Frontal cortex (tissue), 4 donors: ENCODE results near the gene PCP4L1. TPM values are rescaled to one million over a fixed set of nuclear protein-coding genes. Genes with fewer than 3 reads are reported as not detected.
"Not testable (repeated sequence)": the region's sequence is repeated elsewhere in the genome, so short reads cannot be mapped to it uniquely, and the experiment has no call there.

Experiments used
- DNase-seq, 2 donors: peaks; one replicate each; pipeline ENCODE4 v3.0.0; 2012; ENCODE audit warnings: low spot score in 2 of 2
- FAIRE-seq: peaks from 2 replicates; lab custom pipeline; 2012; peaks lifted over from hg19 to GRCh38; lab: Jason Lieb, UNC
- total RNA-seq: library from RNA; depleted of rRNA; stranded (reverse); fragments of >200 nt; gene quantifications from one replicate; pipeline ENCODE4 v1.2.3, GENCODE V29; 2014
- donor health status: control.
- donor health status: control.
- donor health status: control.

The PCP4L1 gene
- total RNA-seq, 1 donor from 2014 or later: 6.9 TPM

DNA sequence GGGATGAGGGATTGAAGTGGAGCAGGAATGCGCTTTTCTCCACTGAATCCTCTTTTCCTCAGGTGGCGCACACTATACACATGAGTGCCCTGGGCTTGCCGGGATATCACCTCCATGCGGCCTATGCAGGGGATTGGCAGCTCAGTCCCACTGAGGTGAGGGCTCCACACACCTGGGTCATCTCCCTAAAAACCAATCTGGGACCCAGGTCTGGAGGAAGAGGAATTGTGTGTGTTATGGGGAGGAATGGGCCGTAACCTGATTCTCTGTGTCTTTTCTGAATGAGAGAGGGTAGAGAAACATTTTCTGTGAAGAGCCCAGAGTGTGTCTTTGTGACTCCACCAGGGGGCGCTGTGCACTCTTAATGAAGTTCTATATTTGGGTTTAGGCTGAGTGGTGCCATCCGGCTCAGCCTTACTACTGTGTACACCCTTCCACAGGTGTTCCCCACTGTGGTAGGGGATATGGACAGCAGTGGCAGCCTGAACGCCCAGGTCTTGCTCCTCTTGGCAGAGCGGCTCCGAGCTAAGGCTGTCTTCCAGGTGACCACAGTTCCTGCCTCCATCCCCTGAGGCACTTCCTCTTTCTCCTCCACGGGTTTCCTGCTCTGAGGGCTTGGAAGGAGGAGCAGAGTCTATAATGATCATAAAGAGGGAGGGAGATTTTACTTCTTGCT is 31.2 kb upstream of the PCP4L1 start:
- FAIRE-seq (no peak), DNase-seq (peak; percentile 40 to 72)

GRCh38 chr1:161228032-161228431 is 30.5 kb upstream of the PCP4L1 start:
- FAIRE-seq (no peak), DNase-seq (no peak)

DNA sequence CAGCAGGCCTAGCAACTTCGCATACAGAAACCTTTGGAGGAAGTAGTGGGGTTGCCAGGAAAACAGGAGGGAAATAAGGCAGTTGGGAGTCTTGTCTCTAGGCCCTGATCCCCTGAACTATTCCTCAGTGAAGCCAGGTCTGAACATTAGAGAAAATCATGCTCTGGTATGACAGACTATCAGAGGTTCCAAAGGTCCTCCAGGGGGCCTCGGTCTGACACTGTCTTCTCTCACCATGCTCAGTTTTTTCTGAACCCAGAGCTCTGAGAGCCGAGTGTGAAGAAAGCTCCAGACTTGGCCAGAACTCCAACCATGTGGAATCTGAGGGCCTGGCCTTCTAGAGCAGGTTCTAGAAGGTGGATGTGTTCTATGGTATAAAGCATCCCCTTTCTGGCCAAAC is 28.6 kb upstream of the PCP4L1 start:
- DNase-seq (no peak), FAIRE-seq (no peak)

DNA sequence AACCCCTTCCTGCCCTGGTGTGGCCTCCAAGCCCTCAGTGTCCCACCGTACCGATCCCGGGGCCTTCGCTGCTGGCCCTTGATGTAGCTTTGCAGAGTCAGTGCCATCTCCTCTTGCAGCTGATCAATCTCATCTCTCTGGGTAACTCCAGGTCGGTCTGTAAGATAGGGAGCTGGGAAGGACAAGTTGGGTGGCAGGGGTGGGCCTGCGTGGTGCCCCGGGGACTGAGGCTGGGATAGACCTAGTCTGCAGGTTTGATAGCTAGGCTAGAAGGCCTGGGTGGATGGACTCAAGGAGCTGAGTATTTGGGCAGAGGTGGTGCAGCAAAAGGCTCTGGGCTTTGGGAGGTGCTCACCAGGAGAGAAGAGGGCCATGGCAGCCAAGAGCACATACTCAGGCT is 27.8 kb upstream of the PCP4L1 start:
- FAIRE-seq (no peak), DNase-seq (no peak)

DNA sequence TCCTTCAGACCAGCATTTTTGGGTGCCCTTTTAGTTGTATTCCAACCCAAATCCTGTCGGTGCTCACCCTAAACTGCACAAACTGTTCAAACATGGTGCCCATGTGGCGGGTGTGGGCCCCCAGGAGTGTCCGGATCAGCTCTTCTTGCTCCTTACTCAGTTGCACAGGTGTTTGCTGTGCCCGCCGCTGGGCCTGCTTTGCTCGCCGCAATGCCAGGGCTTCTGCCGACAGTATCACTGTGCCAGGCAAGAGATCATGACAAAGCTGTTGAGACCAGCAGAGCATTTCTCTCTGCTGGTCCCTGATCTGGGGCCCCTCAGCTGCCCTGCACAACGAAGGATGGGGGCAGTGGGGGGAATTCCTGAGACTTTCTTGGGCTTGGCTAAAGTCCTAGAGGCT is 25.4 kb upstream of the PCP4L1 start:
- DNase-seq (no peak), FAIRE-seq (no peak)

DNA sequence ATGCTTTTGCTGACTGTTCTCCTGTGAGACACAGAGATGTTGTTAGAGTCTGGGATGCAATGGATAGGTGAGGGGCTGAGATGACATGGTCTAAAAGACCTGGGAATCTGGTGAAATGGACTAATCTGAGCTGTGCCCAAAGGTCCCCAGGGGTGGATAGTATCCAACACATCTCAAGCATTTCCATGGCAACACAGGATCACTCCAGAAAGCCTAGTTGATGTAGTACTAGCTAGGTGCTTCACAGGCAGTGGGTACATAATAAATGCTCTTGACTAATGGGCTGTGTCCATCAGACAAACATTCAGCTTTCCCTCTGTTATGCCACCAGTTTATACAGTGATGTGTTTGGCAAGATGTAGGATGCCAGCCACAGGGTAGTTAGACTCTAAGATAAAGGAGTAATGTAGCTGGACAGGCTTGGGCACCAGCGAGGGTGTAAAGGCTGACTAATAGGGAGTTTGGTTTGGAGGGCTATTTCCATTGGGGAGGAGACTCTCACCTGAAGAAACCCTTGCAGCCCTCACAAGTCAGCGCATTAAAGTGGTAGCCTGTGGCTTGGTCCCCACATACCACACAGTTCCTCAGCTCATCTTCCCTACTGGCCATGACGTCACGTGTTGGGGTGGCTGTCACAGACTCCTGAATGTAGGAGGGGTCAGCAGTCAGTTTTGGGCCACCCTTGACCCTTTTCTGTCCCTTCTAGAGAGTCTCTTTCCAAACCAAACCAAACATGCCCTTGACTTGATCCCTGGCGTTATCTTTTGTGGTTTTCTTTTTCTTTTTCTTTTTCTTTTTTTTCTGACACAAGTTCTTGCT is 22.4 kb upstream of the PCP4L1 start:
- no peak for FAIRE-seq
- DNase-seq: no peak

GRCh38 chr1:161238039-161238473 is 20.5 kb upstream of the PCP4L1 start, which contains the start of gene NR1I3:
TSS of gene NR1I3 (minus strand) at chr1:161238203. CDS start at chr1:161236565, 1,638 bp downstream.
- no peak for FAIRE-seq
- no peak for DNase-seq

- FAIRE-seq (no peak), DNase-seq (no peak)
Observed at GRCh38 chr1:161241682-161242081, 16.9 kb upstream of the PCP4L1 start.

DNA sequence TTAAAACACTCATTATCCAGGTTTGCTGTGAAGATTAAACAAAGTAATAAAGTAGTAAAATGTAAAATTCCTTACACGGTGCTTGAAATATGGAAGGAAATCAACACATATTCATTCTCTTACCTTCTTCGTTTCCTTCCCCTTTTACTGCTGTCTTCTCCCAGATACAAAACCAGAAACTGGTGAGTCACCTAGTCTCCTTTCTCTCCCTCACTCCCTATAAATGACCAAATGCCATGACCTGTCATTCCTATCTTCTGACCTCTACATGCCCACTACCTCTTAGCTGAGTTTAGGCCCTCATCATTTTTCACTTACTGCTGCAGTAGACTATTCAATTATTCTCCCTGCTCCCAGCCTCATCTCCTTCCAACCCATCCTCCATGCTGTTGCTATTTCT is 16.2 kb upstream of the PCP4L1 start:
- no peak for DNase-seq
- no peak for FAIRE-seq

GRCh38 chr1:161244888-161245287 is 13.7 kb upstream of the PCP4L1 start:
- DNase-seq (no peak), FAIRE-seq (no peak)

- not testable (repeated sequence) for FAIRE-seq, DNase-seq
Observed at GRCh38 chr1:161250100-161250499, 8.4 kb upstream of the PCP4L1 start.

- FAIRE-seq (no peak), DNase-seq (no peak)
Observed at GRCh38 chr1:161250829-161251228, 7.7 kb upstream of the PCP4L1 start.

DNA sequence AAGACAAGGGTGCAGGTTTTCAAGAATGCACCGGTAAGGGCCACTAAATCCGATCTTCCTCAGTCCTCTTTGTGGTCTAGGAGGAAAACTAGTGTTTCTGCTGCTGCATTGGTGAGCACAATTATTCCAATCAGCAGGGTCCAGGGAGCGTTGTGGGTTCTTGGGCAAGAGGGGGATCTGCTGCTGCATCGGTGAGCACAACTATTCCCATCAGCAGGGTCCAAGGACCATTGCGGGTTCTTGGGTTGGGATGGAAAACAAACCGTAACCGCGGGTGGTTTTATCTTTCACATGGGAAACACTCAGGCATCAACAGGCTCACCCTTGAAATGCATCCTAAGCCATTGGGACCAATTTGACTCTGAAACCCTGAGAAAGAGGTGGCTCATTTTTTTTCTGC is 7.0 kb upstream of the PCP4L1 start:
- FAIRE-seq: no peak
- DNase-seq: no peak

DNA sequence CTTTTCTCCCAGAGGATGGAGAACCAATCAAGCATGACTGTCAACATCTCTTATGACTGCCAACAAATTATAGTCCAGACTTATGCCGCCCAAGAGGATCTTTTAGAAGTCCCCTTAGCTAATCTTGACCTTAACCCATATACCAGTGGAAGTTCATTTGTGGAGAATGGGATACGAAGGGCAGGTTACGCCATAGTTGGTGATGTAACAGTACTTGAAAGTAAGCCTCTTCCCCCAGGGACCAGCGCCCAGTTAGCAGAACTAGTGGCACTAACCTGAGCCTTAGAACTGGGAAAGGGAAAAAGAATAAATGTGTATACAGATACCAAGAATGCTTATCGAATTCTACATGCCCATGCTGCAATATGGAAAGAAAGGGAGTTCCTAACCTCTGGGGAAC is 3.2 kb upstream of the PCP4L1 start:
- not testable (repeated sequence) for FAIRE-seq, DNase-seq

DNA sequence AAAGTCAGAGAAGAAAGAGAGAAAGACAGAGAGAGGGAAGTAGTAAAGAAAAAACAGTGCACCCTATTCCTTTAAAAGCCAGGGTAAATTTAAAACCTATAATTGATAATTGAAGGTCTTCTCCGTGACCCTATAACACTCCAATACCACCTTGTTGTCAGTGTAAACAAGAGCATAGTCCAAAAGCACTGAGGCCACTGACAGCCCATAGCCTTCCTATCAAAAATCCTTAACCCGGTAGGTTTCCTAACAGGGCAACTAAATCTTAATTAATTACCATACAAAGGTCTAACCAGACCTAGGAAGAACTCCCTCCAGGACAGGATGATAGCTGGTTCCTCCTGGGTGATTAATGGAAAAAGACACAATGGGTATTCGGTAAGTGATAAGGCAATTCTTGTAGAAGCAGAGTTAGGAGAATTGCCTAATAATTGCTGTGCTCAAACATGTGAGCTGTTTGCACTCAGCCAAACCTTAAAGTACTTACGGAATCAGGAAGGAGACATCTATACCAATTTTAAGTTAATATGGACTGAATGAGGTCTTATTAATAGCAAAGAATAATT is 2.5 kb upstream of the PCP4L1 start:
- not testable (repeated sequence) for DNase-seq, FAIRE-seq

- DNase-seq, FAIRE-seq: not testable (repeated sequence)
Observed at GRCh38 chr1:161257109-161257508, 1.4 kb upstream of the PCP4L1 start.

GRCh38 chr1:161259345-161259702 is 779 bp downstream of the PCP4L1 start:
- FAIRE-seq: no peak
- no peak for DNase-seq

DNA sequence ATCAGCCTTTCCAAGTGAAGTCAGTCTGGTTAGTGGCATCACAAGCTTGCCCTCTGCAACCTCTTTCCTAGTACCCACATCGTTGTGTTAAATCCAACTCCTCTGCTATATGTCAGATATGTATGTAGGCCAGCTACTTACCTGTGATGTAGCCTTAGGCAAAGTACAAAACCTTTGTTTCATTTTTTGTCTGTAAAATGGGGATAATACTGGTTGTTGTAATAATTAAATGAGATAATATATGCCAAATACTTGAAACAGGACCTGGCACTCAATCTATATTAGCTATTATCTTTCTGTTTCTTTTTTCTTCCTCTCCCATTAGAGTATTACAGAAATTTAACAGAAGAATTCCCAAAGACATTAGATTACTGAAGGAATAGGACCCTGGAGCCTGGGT is 1.2 kb downstream of the PCP4L1 start:
- no peak for FAIRE-seq

DNA sequence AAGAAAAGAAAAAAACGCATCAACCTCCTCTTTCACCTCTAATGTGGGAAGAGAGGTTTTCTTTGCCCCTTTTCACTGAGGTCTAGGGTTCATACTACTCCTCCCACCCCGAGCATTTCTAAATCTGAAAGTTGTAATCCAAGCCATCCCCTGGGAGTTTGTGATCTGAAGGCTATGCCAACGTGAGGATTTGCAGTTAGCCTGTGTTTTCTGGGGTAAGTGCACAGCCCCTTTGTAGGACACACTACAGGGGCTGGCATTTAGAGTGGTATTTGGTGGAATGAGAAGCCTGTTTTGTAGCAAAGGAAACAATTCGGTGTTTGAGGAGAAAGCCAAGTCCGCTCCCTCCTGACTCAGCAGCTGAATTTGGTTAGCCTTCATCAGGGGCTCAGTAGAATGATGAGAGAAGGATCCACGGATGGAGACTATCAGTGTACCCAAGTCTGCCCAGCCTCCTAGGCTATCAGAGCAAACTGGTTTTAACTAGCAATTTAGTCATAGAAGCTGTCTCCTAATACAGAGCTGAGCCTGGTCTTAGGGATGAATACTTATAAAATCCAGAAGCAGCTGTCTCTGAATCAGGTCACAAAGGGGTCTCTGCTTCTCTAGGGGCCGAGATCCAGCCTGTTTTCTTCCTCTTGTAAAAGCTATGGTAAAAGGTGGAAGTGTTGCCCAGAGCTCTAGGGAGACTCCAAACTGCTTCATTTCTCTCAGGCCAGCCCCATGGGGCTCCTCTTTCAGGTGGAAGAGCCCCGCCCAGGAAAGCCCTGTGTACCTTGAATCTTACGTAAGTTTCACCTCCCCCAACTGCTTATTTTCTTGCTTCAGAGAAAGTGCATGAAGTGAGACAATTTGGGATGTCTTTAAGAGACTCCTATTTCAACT is 2.1 kb downstream of the PCP4L1 start:
- DNase-seq: no peak
- FAIRE-seq: no peak

More for the DNA sequence above, 1.2 kb downstream of the PCP4L1 start:
- no peak for DNase-seq
